ENCODE data around the gene CSNK1G3.

DNA sequence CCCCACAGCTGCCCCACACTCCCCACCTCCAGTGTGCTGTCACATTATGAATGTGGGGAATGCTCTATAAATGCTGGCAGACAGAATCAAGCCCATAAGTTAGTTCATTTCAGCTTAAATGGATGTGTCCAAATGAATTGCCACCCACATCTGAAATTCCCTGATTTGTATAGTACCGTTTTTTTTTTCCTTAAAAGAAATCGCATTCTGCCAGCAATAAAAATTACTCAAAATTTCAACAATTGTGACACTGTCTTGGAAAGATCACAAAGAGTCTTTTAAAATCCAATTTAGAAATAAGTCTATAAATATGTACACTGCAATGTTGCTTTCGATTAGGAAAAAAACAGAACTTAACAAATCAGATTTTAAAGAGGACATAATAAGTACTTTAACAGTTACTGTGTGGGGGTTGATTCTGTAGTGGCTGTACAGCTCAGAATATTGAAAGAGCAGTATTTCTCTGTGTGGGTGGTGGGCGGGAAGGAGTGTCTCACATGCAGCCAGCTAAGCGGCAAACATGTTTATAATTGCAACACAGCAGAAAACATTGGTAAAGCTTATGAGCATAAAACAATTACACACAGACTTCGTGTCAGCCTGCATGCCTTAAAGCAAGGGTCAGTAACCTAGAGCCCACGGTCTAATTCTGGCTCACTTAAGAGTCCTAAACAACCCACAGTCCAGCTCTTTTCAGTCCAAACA lies 24.9 kb upstream of the CSNK1G3 start:
- TF ChIP-seq, protein P1, sequence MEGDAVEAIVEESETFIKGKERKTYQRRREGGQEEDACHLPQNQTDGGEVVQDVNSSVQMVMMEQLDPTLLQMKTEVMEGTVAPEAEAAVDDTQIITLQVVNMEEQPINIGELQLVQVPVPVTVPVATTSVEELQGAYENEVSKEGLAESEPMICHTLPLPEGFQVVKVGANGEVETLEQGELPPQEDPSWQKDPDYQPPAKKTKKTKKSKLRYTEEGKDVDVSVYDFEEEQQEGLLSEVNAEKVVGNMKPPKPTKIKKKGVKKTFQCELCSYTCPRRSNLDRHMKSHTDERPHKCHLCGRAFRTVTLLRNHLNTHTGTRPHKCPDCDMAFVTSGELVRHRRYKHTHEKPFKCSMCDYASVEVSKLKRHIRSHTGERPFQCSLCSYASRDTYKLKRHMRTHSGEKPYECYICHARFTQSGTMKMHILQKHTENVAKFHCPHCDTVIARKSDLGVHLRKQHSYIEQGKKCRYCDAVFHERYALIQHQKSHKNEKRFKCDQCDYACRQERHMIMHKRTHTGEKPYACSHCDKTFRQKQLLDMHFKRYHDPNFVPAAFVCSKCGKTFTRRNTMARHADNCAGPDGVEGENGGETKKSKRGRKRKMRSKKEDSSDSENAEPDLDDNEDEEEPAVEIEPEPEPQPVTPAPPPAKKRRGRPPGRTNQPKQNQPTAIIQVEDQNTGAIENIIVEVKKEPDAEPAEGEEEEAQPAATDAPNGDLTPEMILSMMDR (optimal IDR thresholded peaks at IDR 0.05 in 1 of 3, IDR thresholded peaks at IDR 0.05 in 1 of 3, conservative IDR thresholded peaks at IDR 0.05 in 1 of 3; ENCODE audit: extremely low read depth in 1 of 3, insufficient read depth in 2 of 3, low read length in 3 of 3): no peak
- TF ChIP-seq EZH2 (IDR thresholded peaks at IDR 0.05; ENCODE audit: low read length): no peak

Data from keratinocyte (primary cell).